Loucy (cell line): ENCODE measurements around the gene GTF2A1L.

Experiments used
- CTCF ChIP-seq: fragments of 200-600 bp; sonication (generic); conservative IDR thresholded peaks from 2 replicates; pipeline ENCODE4 v1.5.1; 2014; ENCODE audit warnings: mild to moderate bottlenecking, antibody characterized with exemption, low read length
- EZH2phosphoT487 ChIP-seq: fragments of 200-600 bp; IDR thresholded peaks from 2 replicates; pipeline ENCODE4 v1.6.1; 2018; ENCODE audit warnings: antibody characterized with exemption, mild to moderate bottlenecking, moderate library complexity, borderline replicate concordance

DNA sequence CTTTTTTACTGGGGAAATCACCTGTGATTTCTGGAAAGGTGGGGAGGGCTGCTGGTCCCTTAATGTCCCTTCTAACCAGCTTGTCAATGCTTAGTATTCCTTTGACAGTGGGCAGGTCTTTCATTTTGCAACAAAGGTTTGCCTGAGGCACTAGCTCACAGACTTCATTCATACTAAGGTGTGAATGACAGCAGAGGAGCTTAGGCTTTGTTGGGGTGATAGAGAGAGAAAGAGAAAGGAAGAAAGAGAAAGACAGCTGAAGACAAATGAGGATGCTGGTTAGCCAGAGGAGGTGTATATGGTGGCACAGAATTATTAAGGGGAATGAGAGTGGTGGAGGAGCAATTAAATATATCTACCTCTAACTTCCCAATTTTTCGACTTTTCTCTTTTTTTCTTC lies 28.9 kb upstream of the GTF2A1L start:
- no peak for TF ChIP-seq CTCF
- TF ChIP-seq EZH2phosphoT487, result no peak
